Choroid plexus epithelial cell (primary cell): ENCODE measurements around the gene PHF21B.

Source experiments
- DNase-seq: peaks from one replicate; pipeline ENCODE4 v3.0.0-alpha.2; 2010; ENCODE audit warnings: low read depth
- H3K4me3 ChIP-seq: 2 replicates; pipeline ENCODE4 v1.5.1; 2011; ENCODE audit warnings: low read depth, mild to moderate bottlenecking, control low read depth, low read length, moderate library complexity
- CTCF ChIP-seq: conservative IDR thresholded peaks from 2 replicates; pipeline ENCODE4 v1.5.1; 2011; ENCODE audit warnings: low read depth, mild to moderate bottlenecking, control low read depth, inconsistent platforms, low read length, moderate library complexity

PHF21B gene

GRCh38 chr22:44944883-44945601, 64.8 kb downstream of the PHF21B start:
- no peak for DNase-seq
- no peak for TF ChIP-seq CTCF
- H3K4me3 ChIP-seq = no peak overlapping the region

- no peak for TF ChIP-seq CTCF
- H3K4me3 ChIP-seq = no peak overlapping the region
- no peak for DNase-seq
Observed at GRCh38 chr22:44943701-44944324, 66.0 kb downstream of the PHF21B start.

- no peak for DNase-seq
- TF ChIP-seq CTCF = no peak
- no peak overlapping the region for H3K4me3 ChIP-seq
Observed at GRCh38 chr22:44942979-44943700, 66.7 kb downstream of the PHF21B start.

GRCh38 chr22:44942056-44942455, 67.7 kb downstream of the PHF21B start:
- no peak for TF ChIP-seq CTCF
- DNase-seq = no peak
- no peak overlapping the region for H3K4me3 ChIP-seq

GRCh38 chr22:44941207-44941606, 68.6 kb downstream of the PHF21B start:
- DNase-seq = no peak
- no peak overlapping the region for H3K4me3 ChIP-seq
- TF ChIP-seq CTCF = no peak

GRCh38 chr22:44940130-44940529, 69.7 kb downstream of the PHF21B start:
- TF ChIP-seq CTCF = no peak
- H3K4me3 ChIP-seq = no peak overlapping the region
- DNase-seq = no peak

- DNase-seq = no peak
Observed at GRCh38 chr22:44939451-44939850, 70.4 kb downstream of the PHF21B start.

More at GRCh38 chr22:44939451-44939850, 70.4 kb downstream of the PHF21B start:
- no peak overlapping the region for H3K4me3 ChIP-seq
- TF ChIP-seq CTCF = no peak
